NCI-H82 treated with DMSO at 0.1 percent for 48 hours (cell line): ENCODE results near the gene EPB41L4A.

ENCODE experiments used
- DNase-seq: peaks from one replicate; lab custom pipeline; 2025; ENCODE audit not compliant: unreplicated experiment; lab: John Stamatoyannopoulos, UW

The EPB41L4A gene

DNA sequence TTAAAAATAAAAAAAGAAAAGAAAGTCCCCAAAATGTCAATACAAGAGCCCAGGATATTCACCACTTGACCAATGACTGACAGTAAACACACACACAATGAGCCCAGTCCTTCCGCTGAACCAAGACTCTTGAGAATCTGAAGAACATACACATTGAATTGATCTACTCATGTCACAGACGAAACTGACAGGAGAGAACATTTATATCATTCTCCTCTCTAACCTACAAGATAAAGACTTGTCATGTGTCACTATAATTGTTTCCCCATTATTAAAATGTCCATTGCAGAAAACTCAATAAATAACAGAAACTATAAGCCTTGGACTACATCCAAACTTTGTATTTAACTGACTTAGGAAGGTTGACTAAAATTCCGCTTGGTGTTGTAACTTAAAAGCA is 296.7 kb downstream of the EPB41L4A start:
- no peak for DNase-seq

DNA sequence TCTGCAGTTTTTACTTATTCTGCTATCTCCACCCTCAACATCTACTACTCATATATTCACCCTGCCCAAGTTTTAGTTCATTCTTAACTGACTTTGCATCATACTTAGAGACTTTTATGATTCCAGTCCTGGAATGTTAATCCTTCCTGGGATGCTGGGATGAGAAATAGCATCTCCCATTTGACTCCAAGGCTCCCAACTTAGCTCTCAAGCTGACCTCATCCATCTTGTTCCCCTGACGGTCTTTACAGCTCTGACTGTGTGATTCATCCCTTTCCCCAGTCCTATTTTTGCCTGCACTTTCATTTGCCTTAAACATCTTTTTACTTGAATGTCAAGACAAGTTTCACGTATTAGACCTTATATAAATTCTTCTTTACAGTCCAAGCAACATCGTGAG is 297.8 kb downstream of the EPB41L4A start:
- DNase-seq, result no peak

DNA sequence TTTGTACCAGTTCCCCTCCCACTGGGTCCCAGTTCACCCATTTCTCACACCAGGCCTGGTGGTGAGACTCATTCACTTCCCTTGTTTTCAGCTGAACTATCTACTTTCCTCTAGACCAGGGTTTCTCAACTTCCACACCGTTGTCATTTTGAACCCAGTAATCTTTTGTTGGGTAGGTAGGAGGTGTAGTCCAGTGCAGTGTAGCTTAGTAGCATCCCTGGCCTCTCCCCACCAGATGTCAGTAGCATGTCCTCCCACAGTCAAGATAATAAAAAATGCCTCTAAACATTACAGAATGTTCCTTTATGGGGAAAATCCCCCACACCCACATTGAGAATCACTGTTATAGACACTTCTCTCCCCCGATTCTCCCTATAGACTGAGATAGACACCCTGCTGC is 299.1 kb downstream of the EPB41L4A start:
- DNase-seq, result no peak

DNA sequence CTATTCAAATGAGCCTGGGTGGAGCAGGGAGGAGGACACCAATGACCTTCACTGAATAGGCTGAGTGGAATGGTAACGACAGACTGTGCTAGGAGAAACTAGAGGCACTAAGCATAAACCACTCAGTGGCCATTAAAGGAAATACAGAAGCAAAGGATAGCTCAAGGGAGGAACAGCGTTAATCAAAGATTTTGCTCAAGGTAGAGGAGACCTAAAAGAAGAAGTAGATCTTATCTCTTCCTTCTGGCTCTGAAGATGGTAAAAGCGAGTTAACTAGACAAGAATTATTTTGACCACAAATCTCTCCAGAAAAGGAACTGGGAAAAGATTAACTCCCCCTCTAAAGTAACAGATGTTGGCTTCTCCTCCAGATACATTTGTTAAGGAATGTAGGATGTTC is 299.6 kb downstream of the EPB41L4A start:
- no peak for DNase-seq

DNA sequence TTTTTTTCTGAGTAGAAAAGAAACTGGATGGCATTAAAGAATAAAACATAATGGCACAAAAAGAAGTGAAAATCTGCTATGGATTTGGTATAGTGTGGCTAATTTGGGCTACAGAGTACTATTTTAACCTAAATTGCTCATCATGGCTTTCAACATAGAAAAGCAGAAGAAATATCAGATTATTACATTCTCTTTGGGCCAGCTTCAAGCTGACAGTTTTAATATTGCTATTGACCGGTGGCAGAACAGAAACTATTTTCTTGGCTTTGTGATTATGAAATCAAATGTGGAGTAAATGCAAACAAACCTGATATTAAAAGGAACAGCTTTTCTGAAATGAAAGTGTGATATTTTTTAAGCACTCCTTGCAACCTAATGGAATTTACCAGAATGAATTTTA is 301.5 kb downstream of the EPB41L4A start:
- no peak for DNase-seq

DNA sequence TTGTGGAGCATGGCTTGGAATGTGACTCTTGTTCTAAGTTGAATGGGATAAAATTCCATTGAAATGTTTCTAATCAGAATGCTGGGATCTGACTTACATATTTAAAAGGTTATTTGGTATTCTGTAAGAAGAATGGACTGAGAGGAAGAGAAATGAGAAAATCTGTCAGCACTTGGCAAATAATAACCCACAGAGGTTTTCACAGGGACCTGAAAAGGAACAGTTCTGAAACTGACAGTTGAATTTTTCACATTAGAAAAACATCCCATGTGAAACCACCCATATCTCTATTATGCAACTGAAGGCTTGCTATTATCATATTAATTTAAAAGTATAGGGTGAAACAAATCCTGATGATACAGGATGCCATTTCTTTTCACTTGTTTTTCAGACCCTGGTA is 302.7 kb downstream of the EPB41L4A start:
- DNase-seq, result no peak

DNA sequence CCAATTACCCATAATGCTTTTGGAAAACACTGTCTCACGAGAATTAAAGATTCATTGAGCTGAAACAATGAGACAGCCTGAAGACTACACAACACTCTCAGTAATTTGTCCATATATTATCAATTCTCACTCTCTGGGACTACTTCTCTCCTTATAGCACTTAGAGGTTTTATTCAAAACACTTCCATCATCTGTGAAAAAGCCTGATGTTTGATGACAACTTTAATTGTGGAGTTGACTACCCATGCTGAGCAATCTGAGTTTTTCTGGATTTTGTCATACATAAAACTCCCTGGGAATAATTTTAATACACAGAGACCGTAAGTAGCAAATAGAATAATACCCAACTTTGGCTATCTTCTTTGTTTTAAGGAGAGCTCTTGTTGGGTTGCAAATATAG is 305.5 kb downstream of the EPB41L4A start:
- no peak for DNase-seq
